Glomerular visceral epithelial cell (primary cell): ENCODE results near the gene MIEF2.
"Not testable (repeated sequence)": the region's sequence is repeated elsewhere in the genome, so short reads cannot be mapped to it uniquely, and the experiment has no call there.

Source experiments
- DNase-seq: peaks from one replicate; pipeline ENCODE4 v3.0.0-alpha.2; 2016; ENCODE audit errors: extremely low spot score

MIEF2 gene

DNA sequence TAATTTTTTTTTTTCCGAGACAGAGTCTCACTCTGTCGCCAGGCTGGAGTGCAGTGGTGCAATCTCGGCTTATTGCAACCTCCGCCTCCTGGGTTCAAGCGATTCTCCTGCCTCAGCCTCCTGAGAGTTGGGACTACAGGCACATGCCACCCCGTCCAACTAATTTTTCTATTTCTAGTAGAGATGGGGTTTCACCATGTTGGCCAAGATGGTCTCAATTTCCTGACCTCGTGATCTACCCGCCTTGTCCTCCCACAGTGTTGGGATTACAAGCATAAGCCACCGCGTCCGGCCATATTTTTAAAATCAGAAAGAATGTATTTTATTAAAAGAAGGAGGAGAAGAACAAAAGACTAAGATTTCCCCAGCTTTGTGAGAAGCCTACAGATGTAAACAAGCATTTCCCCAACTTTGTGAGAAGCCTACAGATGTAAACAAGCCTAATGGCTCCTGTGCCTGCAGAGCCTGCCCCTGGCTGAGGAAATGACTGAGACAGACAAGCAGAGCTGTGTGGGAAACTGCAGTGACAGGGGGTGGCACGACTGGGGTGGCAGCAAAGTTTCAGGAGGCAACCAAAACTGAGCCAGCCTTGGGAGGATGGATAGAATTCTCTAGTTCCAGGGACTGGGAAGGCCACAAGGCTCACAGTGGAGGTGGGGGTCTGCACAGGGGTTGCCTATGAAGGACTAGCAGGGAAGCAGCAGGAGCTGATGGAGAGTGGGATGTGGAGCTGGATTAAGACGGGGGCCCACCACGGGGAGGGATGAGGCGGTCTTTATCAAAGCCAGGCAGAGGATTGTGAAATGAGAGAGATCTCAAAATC lies 31.5 kb downstream of the MIEF2 start:
- no peak for DNase-seq

DNA sequence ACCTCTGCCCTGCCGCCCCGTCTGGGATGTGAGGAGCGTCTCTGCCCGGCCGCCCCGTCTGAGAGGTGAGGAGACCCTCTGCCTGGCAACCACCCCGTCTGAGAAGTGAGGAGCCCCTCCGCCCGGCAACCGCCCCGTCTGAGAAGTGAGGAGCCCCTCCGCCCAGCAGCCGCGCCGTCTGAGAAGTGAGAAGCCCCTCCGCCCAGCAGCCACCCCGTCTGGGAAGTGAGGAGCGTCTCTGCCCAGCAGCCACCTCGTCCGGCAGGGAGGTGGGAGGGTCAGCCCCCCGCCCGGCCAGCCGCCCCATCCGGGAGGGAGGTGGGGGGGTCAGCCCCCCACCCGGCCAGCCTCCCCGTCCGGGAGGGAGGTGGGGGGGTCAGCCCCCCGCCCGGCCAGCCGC lies 37.6 kb downstream of the MIEF2 start:
- not testable (repeated sequence) for DNase-seq

- no peak for DNase-seq
Measured at GRCh38 chr17:18300725-18301480, 40.4 kb downstream of the MIEF2 start.

DNA sequence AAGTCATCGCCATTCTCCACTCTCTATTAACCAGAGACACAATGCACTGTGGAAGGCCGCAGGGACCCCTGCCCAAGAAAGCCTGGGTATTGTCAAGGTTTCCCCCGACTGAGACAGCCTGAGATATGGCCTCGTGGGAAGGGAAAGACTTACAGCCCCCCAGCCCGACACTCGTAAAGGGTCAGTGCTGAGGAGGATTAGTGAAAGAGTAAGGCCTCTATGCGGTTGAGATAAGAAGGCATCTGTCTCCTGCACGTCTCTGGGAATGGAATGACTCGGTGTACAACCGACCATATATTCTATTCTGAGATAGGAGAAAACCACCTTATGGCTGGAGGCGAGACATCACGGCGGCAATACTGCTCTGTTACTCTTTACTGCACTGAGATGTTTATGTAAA lies 42.7 kb downstream of the MIEF2 start:
- DNase-seq: not testable (repeated sequence)

DNA sequence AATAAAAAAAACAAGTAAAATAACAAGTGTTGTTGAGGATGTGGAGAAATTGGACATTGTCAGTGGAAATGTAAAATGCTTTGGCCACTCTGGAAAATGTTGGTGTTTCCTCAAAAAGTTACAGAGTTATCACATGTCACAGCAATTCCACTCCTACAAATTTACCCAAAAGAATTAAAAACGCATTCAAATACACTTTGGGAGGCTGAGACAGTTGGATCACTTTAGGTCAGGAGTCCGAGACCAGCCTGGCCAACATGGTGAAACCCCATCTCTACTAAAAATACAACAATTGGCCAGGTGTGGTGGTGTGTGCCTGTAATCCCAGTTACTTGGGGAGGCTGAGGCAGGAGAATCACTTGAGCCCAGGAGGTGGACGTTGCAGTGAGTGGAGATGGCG lies 48.7 kb downstream of the MIEF2 start:
- no peak for DNase-seq

GRCh38 chr17:18314059-18314730 lies 53.7 kb downstream of the MIEF2 start:
- no peak for DNase-seq

DNA sequence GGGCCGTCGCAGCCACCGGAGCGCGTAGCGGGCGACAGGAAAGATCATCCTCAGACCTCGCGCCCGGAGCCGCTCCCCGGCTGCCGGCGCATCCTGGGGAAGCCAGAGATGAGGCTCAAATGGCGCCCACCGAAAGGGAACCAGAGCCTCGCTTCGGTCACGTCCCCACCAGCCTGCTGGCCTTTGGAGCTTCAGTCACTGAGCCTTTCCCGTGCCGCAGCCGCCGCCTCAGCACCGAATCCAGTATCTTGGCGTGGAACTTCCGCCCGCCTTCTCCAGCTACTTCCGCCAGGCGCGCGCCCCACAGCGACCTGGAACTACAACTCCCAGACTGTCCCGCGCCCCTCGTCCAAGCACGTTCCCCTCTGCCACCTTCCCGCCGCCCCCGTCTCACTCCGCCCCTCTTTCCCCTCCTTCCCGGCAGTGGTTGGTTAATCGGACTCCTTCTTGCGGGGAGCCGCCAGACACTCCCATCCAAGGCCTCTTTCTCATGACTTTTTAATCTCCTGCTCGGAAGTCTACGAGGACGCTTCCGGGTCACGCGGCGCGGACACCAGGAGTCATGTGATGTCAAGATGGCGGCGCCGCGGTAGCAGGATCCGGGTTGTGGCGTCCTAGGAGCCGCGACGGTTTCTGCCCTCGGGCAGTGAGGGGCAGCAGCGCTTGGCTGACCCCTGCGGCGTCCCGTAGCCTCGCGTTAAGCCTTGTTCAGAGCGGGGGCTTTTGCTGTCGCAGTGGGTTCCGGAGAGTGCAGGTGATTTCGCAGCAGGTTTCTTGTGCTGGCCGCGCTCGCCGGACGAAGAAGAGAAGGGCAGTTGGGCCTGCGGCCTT lies 54.5 kb downstream of the MIEF2 start, which contains the start of the genes SMCR8 and TOP3A:
TSS of gene SMCR8 (plus strand) at position 563 of the 831 bp plus-strand sequence. CDS start 497 bp downstream, outside the sequence.
TSS of gene TOP3A (minus strand) at position 264 of the 831 bp plus-strand sequence. CDS start at position 48, 216 bp downstream.
- DNase-seq: peak; percentile 98

DNA sequence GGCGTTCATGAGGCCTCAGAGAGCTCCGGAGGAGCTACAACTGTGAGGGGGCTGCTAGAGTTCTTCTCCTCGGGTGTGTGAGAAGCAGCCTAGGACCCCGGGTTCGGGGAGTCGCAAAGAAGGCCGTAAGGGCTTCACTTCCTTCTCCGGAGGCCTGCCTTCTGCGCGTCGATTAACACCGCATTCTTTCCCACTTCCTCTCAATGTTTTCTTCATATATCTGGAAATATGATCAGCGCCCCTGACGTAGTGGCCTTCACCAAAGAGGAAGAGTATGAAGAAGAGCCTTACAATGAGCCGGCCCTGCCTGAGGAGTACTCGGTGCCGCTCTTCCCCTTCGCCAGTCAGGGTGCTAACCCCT lies 55.1 kb downstream of the MIEF2 start:
- DNase-seq: no peak

GRCh38 chr17:18315961-18316360 lies 55.5 kb downstream of the MIEF2 start:
- no peak for DNase-seq
